ENCODE measurements around the gene LDHD. TPM values are rescaled to one million over a fixed set of nuclear protein-coding genes. Genes with fewer than 3 reads are reported as not detected.
A peak's percentile ranks its signal among the peaks of the same experiment; 100 is the strongest.
"Not testable (repeated sequence)": the region's sequence is repeated elsewhere in the genome, so short reads cannot be mapped to it uniquely, and the experiment has no call there.

The LDHD gene
- total RNA-seq, 2 donors from 2014 or later = 0.11 to 0.48 TPM

DNA sequence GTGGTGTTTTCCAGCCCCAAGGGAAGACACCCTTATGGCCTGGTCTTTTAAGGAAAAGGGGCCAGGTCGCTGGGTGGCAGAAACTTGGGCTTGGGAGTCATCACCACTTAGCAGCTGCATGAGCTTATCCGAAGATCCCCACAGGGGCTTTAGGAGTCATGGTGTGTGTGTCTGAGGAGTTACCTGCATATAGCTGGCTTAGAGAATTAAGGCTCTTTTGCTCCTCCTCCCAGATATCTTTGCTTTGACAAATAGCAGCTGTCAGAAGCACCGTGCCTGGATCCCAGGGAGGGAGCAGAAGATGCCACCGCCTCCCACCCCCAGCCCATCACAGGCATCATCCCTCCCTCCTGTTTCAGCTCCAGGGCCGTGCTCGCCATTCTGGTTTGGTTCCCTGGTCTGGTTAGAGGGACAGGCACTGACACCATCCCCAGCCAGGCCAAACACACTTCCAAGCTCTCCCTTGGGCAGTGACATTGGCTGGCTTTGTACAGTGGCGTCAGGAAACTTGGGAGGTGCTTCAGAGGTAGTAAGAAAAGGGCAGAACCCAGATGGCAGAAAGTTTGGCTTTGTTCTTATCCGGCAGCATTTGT lies 17.4 kb downstream of the LDHD start:
- peaks cover 54% of the 10 kb centered on the region for H3K4me1 Mint-ChIP-seq
- peak overlapping the region; percentile 97 for H3K27ac Mint-ChIP-seq
- peaks cover 45% of the 10 kb centered on the region for H3K36me3 Mint-ChIP-seq (ENCODE audit: low read depth)
- H3K4me3 Mint-ChIP-seq = peak overlapping the region; percentile 86
- no peaks in the 10 kb centered on the region for H3K9me3 Mint-ChIP-seq
- no peaks in the 10 kb centered on the region for H3K27me3 Mint-ChIP-seq
- peak; percentile 7 for ATAC-seq (replicated peaks)

DNA sequence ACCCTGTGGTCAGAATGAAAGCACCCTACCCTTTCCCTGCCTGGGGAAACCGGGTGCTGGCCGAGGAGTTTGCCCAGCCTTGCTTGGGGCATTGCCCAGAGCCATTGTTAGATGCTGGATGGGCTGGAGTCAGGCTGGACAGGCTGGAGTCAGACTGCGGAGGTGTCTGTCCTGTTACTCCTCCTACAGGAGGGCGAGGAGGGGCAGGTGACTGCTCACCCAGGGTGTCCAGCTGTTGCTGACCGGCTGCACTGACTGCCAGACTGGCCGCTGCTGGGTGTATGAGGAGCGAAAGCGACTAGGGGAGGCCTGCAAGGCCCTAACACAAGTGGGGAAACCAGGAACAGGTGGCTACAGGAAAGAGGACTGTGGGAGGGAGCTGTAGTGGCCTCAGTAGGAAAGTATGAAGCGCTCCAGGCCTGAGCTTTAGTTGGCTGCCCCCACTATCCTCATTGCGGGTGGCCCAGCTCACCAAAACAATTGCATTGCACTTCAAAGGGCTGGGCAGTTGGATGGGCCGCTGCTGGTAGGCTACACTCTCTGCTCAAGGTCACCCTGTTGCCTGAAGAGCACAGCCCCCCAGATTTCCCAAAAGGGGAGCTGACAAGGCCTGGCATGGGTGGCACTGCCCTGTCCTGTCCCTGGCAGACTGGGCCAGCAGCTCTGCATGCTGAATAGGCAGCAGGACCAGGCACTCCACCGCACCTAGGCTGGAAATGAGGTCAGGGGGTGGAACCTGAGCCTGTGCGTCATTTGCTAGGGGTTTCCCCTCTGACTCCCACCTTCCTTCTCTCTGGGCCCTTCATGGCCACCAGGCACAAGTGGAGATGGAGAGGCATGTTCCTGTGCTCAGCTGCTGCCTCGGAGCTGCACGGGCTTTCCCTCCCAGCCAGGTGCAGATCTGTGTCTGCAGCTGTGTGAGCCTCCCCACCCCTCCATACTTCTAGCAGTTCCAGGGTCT lies 18.4 kb downstream of the LDHD start:
- peak overlapping the region; percentile 86 for H3K4me3 Mint-ChIP-seq
- peak overlapping the region; percentile 97 for H3K27ac Mint-ChIP-seq
- H3K4me1 Mint-ChIP-seq = peaks cover 51% of the 10 kb centered on the region
- no peaks in the 10 kb centered on the region for H3K9me3 Mint-ChIP-seq
- no peaks in the 10 kb centered on the region for H3K27me3 Mint-ChIP-seq
- H3K36me3 Mint-ChIP-seq (ENCODE audit: low read depth) = peaks cover 37% of the 10 kb centered on the region
- ATAC-seq (replicated peaks) = peak; percentile 91

DNA sequence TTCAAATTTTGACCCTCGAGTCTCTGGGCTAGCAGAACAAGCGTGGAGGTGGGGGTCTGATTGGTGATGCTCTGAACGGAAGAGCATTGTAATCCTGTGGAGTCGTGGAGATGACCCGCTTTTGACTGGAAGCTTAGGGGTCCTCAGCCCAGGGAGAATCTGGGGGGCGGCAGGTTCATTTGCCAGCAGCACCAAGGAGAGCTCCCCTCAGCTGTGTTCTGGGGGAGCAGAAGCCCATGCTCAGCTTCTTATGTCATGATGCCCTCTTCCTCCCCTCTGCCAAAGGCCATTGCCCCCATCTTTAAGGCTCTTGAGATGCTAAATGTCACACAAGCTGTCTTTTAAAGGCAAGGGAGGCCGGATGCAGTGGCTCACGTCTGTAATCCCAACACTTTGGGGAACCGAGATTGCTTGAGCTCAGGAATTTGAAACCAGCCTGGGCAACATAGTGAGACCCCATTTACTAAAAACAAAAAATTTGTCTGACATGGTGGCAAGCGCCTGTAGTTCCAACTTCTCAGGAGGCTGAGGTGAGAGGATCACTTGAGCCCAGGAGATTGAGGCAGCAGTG lies 19.3 kb downstream of the LDHD start:
- H3K27ac Mint-ChIP-seq = peak overlapping the region; percentile 97

GRCh38 chr16:75096656-75097055 lies 19.9 kb downstream of the LDHD start:
- Mint-ChIP-seq H3K9me3 (no peaks in the 10 kb centered on the region), H3K27ac (peak overlapping the region; percentile 97), H3K27me3 (no peaks in the 10 kb centered on the region), H3K4me1 (peaks cover 48% of the 10 kb centered on the region), H3K36me3 (ENCODE audit: low read depth) (peaks cover 27% of the 10 kb centered on the region), H3K4me3 (peak overlapping the region; percentile 86)
- ATAC-seq (replicated peaks) = peak; percentile 20

More for the DNA sequence above, 19.3 kb downstream of the LDHD start:
- no peaks in the 10 kb centered on the region for H3K9me3 Mint-ChIP-seq
- ATAC-seq (replicated peaks) = no peak
- H3K4me1 Mint-ChIP-seq = peaks cover 49% of the 10 kb centered on the region
- H3K27me3 Mint-ChIP-seq = no peaks in the 10 kb centered on the region
- peaks cover 27% of the 10 kb centered on the region for H3K36me3 Mint-ChIP-seq (ENCODE audit: low read depth)
- H3K4me3 Mint-ChIP-seq = peak overlapping the region; percentile 86

DNA sequence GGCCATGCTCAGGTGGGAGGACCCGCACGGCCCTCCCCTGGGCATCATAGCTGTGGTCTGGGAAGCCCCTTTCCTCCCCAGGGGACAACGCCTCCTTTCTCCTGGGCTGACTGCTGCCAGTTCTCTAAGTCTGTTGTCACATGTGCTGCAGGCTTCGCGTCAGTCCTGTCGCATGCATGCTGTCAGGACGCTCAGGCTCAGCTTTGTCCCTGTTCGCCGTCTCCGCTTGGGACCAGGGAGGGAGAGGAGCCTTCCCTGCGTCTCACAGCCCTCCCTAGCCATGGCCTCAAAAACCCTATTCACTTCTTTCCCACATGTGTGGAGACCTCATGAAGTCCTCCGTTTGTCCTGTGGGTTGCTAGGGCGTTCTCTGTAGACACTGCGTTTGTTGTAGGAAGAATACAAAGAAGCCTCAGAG lies 21.4 kb downstream of the LDHD start:
- peaks cover 41% of the 10 kb centered on the region for H3K4me1 Mint-ChIP-seq
- no peaks in the 10 kb centered on the region for H3K27me3 Mint-ChIP-seq
- no peak for ATAC-seq (replicated peaks)
- H3K4me3 Mint-ChIP-seq = no peak overlapping the region
- no peaks in the 10 kb centered on the region for H3K9me3 Mint-ChIP-seq
- H3K27ac Mint-ChIP-seq = peak overlapping the region; percentile 97
- H3K36me3 Mint-ChIP-seq (ENCODE audit: low read depth) = peaks cover 27% of the 10 kb centered on the region

GRCh38 chr16:75093598-75094540 lies 22.7 kb downstream of the LDHD start:
- H3K9me3 Mint-ChIP-seq = no peaks in the 10 kb centered on the region
- peaks cover 27% of the 10 kb centered on the region for H3K36me3 Mint-ChIP-seq (ENCODE audit: low read depth)
- no peak overlapping the region for H3K4me3 Mint-ChIP-seq
- no peak for ATAC-seq (replicated peaks)
- H3K27me3 Mint-ChIP-seq = no peaks in the 10 kb centered on the region
- no peak overlapping the region for H3K27ac Mint-ChIP-seq
- H3K4me1 Mint-ChIP-seq = peaks cover 36% of the 10 kb centered on the region

- no peaks in the 10 kb centered on the region for H3K9me3 Mint-ChIP-seq
- ATAC-seq (replicated peaks) = no peak
- peaks cover 31% of the 10 kb centered on the region for H3K4me1 Mint-ChIP-seq
- H3K4me3 Mint-ChIP-seq = no peak overlapping the region
- peaks cover 27% of the 10 kb centered on the region for H3K36me3 Mint-ChIP-seq (ENCODE audit: low read depth)
- peak overlapping the region; percentile 61 for H3K27ac Mint-ChIP-seq
- no peaks in the 10 kb centered on the region for H3K27me3 Mint-ChIP-seq
Measured at GRCh38 chr16:75092777-75093176, 23.8 kb downstream of the LDHD start.

- Mint-ChIP-seq H3K4me1 (peaks cover 24% of the 10 kb centered on the region), H3K36me3 (ENCODE audit: low read depth) (peaks cover 21% of the 10 kb centered on the region)
- not testable (repeated sequence) for H3K27ac Mint-ChIP-seq; ATAC-seq (replicated peaks); H3K4me3 Mint-ChIP-seq; H3K9me3 Mint-ChIP-seq; H3K27me3 Mint-ChIP-seq
Measured at GRCh38 chr16:75091619-75092018, 25.0 kb downstream of the LDHD start.

- H3K27ac Mint-ChIP-seq; ATAC-seq (replicated peaks); H3K9me3 Mint-ChIP-seq; H3K27me3 Mint-ChIP-seq; H3K4me3 Mint-ChIP-seq: not testable (repeated sequence)
- H3K4me1 Mint-ChIP-seq = peaks cover 22% of the 10 kb centered on the region
- peaks cover 14% of the 10 kb centered on the region for H3K36me3 Mint-ChIP-seq (ENCODE audit: low read depth)
Measured at GRCh38 chr16:75090899-75091298, 25.7 kb downstream of the LDHD start.

DNA sequence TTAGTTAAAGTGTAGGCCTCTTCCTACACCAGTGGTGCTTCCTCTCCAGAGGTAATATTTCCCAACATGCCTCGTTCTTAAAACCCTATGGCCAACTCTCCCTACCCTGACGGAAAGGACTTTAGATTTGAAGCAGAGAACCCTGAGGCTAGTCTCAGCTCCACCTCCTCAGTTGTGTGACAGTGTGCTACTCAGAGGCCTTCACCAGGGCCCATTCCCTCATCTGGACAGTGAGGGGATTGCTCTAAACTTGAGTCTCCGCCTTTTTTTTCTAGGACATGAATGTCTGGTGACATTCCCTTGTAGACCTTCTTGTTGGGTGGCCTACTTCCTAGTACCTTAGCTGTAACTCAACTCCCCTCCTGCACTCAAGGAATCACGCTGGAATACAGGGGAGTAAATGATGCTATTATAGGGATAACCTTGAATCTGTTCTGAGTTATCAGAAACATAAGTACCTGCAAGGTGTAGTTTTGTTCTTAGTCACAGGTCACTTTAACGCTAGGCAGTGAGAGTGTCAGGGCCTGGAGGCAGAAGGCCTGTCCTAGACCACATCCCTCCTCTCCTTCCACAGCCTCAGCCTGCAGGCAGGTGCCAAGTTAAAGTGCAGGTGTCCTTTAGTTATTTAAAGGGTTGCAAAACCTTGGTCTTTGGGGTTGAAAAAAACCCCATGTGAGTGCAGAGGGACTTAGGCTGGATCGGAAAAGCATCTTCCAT lies 26.9 kb downstream of the LDHD start:
- H3K9me3 Mint-ChIP-seq = no peaks in the 10 kb centered on the region
- ATAC-seq (replicated peaks) = peak; percentile 57
- peaks cover 26% of the 10 kb centered on the region for H3K4me1 Mint-ChIP-seq
- H3K4me3 Mint-ChIP-seq = no peak overlapping the region
- H3K27me3 Mint-ChIP-seq = no peaks in the 10 kb centered on the region
- peaks cover 13% of the 10 kb centered on the region for H3K36me3 Mint-ChIP-seq (ENCODE audit: low read depth)
- peak overlapping the region; percentile 79 for H3K27ac Mint-ChIP-seq

- Mint-ChIP-seq H3K4me1 (peaks cover 32% of the 10 kb centered on the region), H3K4me3 (no peak overlapping the region), H3K27me3 (no peaks in the 10 kb centered on the region), H3K36me3 (ENCODE audit: low read depth) (peaks cover 18% of the 10 kb centered on the region), H3K9me3 (no peaks in the 10 kb centered on the region), H3K27ac (no peak overlapping the region)
- ATAC-seq (replicated peaks) = no peak
Measured at GRCh38 chr16:75088934-75089333, 27.6 kb downstream of the LDHD start.

DNA sequence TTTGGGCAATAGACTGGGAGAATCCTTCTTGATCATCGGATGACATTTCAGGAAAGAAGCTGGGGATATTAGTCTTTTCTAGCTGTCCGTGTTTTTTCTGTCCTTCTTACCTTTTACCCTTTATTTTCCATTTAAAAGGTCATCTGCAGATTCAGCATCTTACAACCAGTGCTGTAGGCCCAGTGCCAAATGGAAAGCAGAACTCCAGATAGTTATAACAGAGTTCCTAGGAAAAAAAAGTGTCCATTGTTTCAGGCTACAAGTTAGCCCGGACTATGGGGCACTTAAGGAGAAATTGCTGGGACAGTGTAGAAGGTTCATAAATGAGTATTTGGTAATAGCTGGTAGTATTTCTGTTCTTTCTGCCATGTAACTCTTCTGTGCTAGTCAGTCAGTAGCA lies 28.4 kb downstream of the LDHD start:
- no peak for ATAC-seq (replicated peaks)
- Mint-ChIP-seq H3K4me3 (no peak overlapping the region), H3K27ac (peak overlapping the region; percentile 12), H3K4me1 (peaks cover 39% of the 10 kb centered on the region), H3K27me3 (no peaks in the 10 kb centered on the region), H3K36me3 (ENCODE audit: low read depth) (peaks cover 18% of the 10 kb centered on the region), H3K9me3 (no peaks in the 10 kb centered on the region)

- peaks cover 42% of the 10 kb centered on the region for H3K4me1 Mint-ChIP-seq
- no peaks in the 10 kb centered on the region for H3K9me3 Mint-ChIP-seq
- H3K36me3 Mint-ChIP-seq (ENCODE audit: low read depth) = peaks cover 18% of the 10 kb centered on the region
- ATAC-seq (replicated peaks) = no peak
- H3K4me3 Mint-ChIP-seq = no peak overlapping the region
- H3K27me3 Mint-ChIP-seq = no peaks in the 10 kb centered on the region
- H3K27ac Mint-ChIP-seq = peak overlapping the region; percentile 12
Measured at GRCh38 chr16:75087375-75087979, 29.1 kb downstream of the LDHD start.
